ENCODE data around the gene AMOTL2.

AMOTL2 gene

GRCh38 chr3:134356411-134357040, 17.7 kb downstream of the AMOTL2 start:
- no peak overlapping the region for H4K8ac ChIP-seq (ENCODE audit: low read length)
- DNase-seq = no peak
- H3K27me3 ChIP-seq (ENCODE audit: control insufficient read depth in 1 of 2, insufficient read depth in 1 of 2, low read length in 2 of 2) = no peaks in the 10 kb centered on the region
- H2BK12ac ChIP-seq (ENCODE audit: low read length in 2 of 2) = peak overlapping the region; percentile 70 to 90
- no peak overlapping the region for H3K14ac ChIP-seq (ENCODE audit: low read length in 2 of 2)
- peaks cover 2% of the 10 kb centered on the region for H3K79me1 ChIP-seq (replicated peaks; ENCODE audit: low read length, poor library complexity, severe bottlenecking)
- no peak overlapping the region for H3K4me2 ChIP-seq (ENCODE audit: low read length, poor library complexity, severe bottlenecking)
- peak overlapping the region; percentile 30 to 95 for H3K4ac ChIP-seq (ENCODE audit: low read depth in 1 of 2, low read length in 2 of 2)
- H2AFZ ChIP-seq (ENCODE audit: low read depth, low read length) = no peak overlapping the region
- peak overlapping the region; percentile 78 for H3K9ac ChIP-seq (ENCODE audit: low read length)
- 97% methylated on average over 9 of the region's 9 CpGs for WGBS
- H3K9me3 ChIP-seq (ENCODE audit: control insufficient read depth, low read length) = no peaks in the 10 kb centered on the region
- H3K36me3 ChIP-seq (ENCODE audit: control insufficient read depth in 1 of 2, insufficient read depth in 2 of 2, low read depth in 1 of 2, low read length in 2 of 2) = peaks cover 72 to 75% of the 10 kb centered on the region in 2 experiments
- H3K4me3 ChIP-seq (ENCODE audit: insufficient read depth in 1 of 2, low read depth in 1 of 2, low read length in 2 of 2) = peak overlapping the region in 1 of 2 experiments; percentile 2
- no peak overlapping the region for H3K23ac ChIP-seq (ENCODE audit: low read length in 2 of 2)
- peak overlapping the region; percentile 86 for H2AK5ac ChIP-seq (ENCODE audit: low read length, severe bottlenecking)
- H2BK120ac ChIP-seq (ENCODE audit: low read depth, low read length) = no peak overlapping the region
- H3K4me1 ChIP-seq (ENCODE audit: control insufficient read depth, insufficient read depth, low read depth, low read length) = peaks cover 69% of the 10 kb centered on the region
- peak overlapping the region; percentile 39 for H2BK5ac ChIP-seq (ENCODE audit: low read depth, low read length, poor library complexity, severe bottlenecking)
- peak overlapping the region; percentile 96 for H3K27ac ChIP-seq (ENCODE audit: low read length, poor library complexity, severe bottlenecking)
- H4K91ac ChIP-seq (ENCODE audit: low read length) = no peak overlapping the region
- H3K18ac ChIP-seq (ENCODE audit: low read depth in 1 of 2, low read length in 2 of 2) = peak overlapping the region; percentile 82 to 91
- H2BK15ac ChIP-seq (ENCODE audit: low read depth, poor library complexity, severe bottlenecking) = peak overlapping the region; percentile 54

- no peaks in the 10 kb centered on the region for H3K9me3 ChIP-seq (ENCODE audit: control insufficient read depth, low read length)
- no peak overlapping the region for H2BK120ac ChIP-seq (ENCODE audit: low read depth, low read length)
- no peaks in the 10 kb centered on the region for H3K27me3 ChIP-seq (ENCODE audit: control insufficient read depth in 1 of 2, insufficient read depth in 1 of 2, low read length in 2 of 2)
- H4K91ac ChIP-seq (ENCODE audit: low read length) = no peak overlapping the region
- H3K18ac ChIP-seq (ENCODE audit: low read depth in 1 of 2, low read length in 2 of 2) = no peak overlapping the region
- H2BK15ac ChIP-seq (ENCODE audit: low read depth, poor library complexity, severe bottlenecking) = peak overlapping the region; percentile 15
- no peak overlapping the region for H3K4me3 ChIP-seq (ENCODE audit: insufficient read depth in 1 of 2, low read depth in 1 of 2, low read length in 2 of 2)
- no peak overlapping the region for H3K14ac ChIP-seq (ENCODE audit: low read length in 2 of 2)
- H3K4me1 ChIP-seq (ENCODE audit: control insufficient read depth, insufficient read depth, low read depth, low read length) = peaks cover 67% of the 10 kb centered on the region
- peaks cover 64 to 65% of the 10 kb centered on the region in 2 experiments for H3K36me3 ChIP-seq (ENCODE audit: control insufficient read depth in 1 of 2, insufficient read depth in 2 of 2, low read depth in 1 of 2, low read length in 2 of 2)
- no peak overlapping the region for H2BK5ac ChIP-seq (ENCODE audit: low read depth, low read length, poor library complexity, severe bottlenecking)
- no peak overlapping the region for H2AFZ ChIP-seq (ENCODE audit: low read depth, low read length)
- H3K79me1 ChIP-seq (replicated peaks; ENCODE audit: low read length, poor library complexity, severe bottlenecking) = peaks cover 2% of the 10 kb centered on the region
- H3K9ac ChIP-seq (ENCODE audit: low read length) = no peak overlapping the region
- H3K23ac ChIP-seq (ENCODE audit: low read length in 2 of 2) = no peak overlapping the region
- H3K27ac ChIP-seq (ENCODE audit: low read length, poor library complexity, severe bottlenecking) = peak overlapping the region; percentile 80
- H2AK5ac ChIP-seq (ENCODE audit: low read length, severe bottlenecking) = peak overlapping the region; percentile 51
- peak overlapping the region; percentile 31 for H4K8ac ChIP-seq (ENCODE audit: low read length)
- no peak overlapping the region for H3K4ac ChIP-seq (ENCODE audit: low read depth in 1 of 2, low read length in 2 of 2)
- H3K4me2 ChIP-seq (ENCODE audit: low read length, poor library complexity, severe bottlenecking) = no peak overlapping the region
- H2BK12ac ChIP-seq (ENCODE audit: low read length in 2 of 2) = no peak overlapping the region
- WGBS = 92% methylated on average over 5 of the region's 5 CpGs
- DNase-seq = no peak
Observed at GRCh38 chr3:134355416-134355815, 18.8 kb downstream of the AMOTL2 start.

GRCh38 chr3:134354612-134355251, 19.5 kb downstream of the AMOTL2 start:
- no peak overlapping the region for H2BK15ac ChIP-seq (ENCODE audit: low read depth, poor library complexity, severe bottlenecking)
- H2BK5ac ChIP-seq (ENCODE audit: low read depth, low read length, poor library complexity, severe bottlenecking) = no peak overlapping the region
- peak overlapping the region in 1 of 2 experiments; percentile 29 for H2BK12ac ChIP-seq (ENCODE audit: low read length in 2 of 2)
- no peaks in the 10 kb centered on the region for H3K27me3 ChIP-seq (ENCODE audit: control insufficient read depth in 1 of 2, insufficient read depth in 1 of 2, low read length in 2 of 2)
- no peak overlapping the region for H4K91ac ChIP-seq (ENCODE audit: low read length)
- no peak overlapping the region for H2AFZ ChIP-seq (ENCODE audit: low read depth, low read length)
- H3K4me1 ChIP-seq (ENCODE audit: control insufficient read depth, insufficient read depth, low read depth, low read length) = peaks cover 60% of the 10 kb centered on the region
- DNase-seq = no peak
- H4K8ac ChIP-seq (ENCODE audit: low read length) = no peak overlapping the region
- H3K79me1 ChIP-seq (replicated peaks; ENCODE audit: low read length, poor library complexity, severe bottlenecking) = peaks cover 2% of the 10 kb centered on the region
- no peak overlapping the region for H3K9ac ChIP-seq (ENCODE audit: low read length)
- no peak overlapping the region for H3K4ac ChIP-seq (ENCODE audit: low read depth in 1 of 2, low read length in 2 of 2)
- H2BK120ac ChIP-seq (ENCODE audit: low read depth, low read length) = no peak overlapping the region
- no peaks in the 10 kb centered on the region for H3K9me3 ChIP-seq (ENCODE audit: control insufficient read depth, low read length)
- H3K23ac ChIP-seq (ENCODE audit: low read length in 2 of 2) = no peak overlapping the region
- no peak overlapping the region for H3K4me3 ChIP-seq (ENCODE audit: insufficient read depth in 1 of 2, low read depth in 1 of 2, low read length in 2 of 2)
- peak overlapping the region; percentile 84 for H2AK5ac ChIP-seq (ENCODE audit: low read length, severe bottlenecking)
- WGBS = 96% methylated on average over 7 of the region's 7 CpGs
- peak overlapping the region in 1 of 2 experiments; percentile 1 for H3K18ac ChIP-seq (ENCODE audit: low read depth in 1 of 2, low read length in 2 of 2)
- H3K27ac ChIP-seq (ENCODE audit: low read length, poor library complexity, severe bottlenecking) = peak overlapping the region; percentile 80
- peaks cover 57 to 58% of the 10 kb centered on the region in 2 experiments for H3K36me3 ChIP-seq (ENCODE audit: control insufficient read depth in 1 of 2, insufficient read depth in 2 of 2, low read depth in 1 of 2, low read length in 2 of 2)
- no peak overlapping the region for H3K14ac ChIP-seq (ENCODE audit: low read length in 2 of 2)
- H3K4me2 ChIP-seq (ENCODE audit: low read length, poor library complexity, severe bottlenecking) = no peak overlapping the region

- Histone ChIP-seq H3K4ac (ENCODE audit: low read depth in 1 of 2, low read length in 2 of 2) (peak overlapping the region in 1 of 2 experiments; percentile 7), H2BK15ac (ENCODE audit: low read depth, poor library complexity, severe bottlenecking) (no peak overlapping the region), H3K4me1 (ENCODE audit: control insufficient read depth, insufficient read depth, low read depth, low read length) (peaks cover 53% of the 10 kb centered on the region), H3K4me3 (ENCODE audit: insufficient read depth in 1 of 2, low read depth in 1 of 2, low read length in 2 of 2) (no peak overlapping the region), H2BK12ac (ENCODE audit: low read length in 2 of 2) (no peak overlapping the region), H3K36me3 (ENCODE audit: control insufficient read depth in 1 of 2, insufficient read depth in 2 of 2, low read depth in 1 of 2, low read length in 2 of 2) (peaks cover 50 to 51% of the 10 kb centered on the region in 2 experiments), H2AFZ (ENCODE audit: low read depth, low read length) (no peak overlapping the region), H4K91ac (ENCODE audit: low read length) (peak overlapping the region; percentile 18), H3K4me2 (ENCODE audit: low read length, poor library complexity, severe bottlenecking) (no peak overlapping the region), H2AK5ac (ENCODE audit: low read length, severe bottlenecking) (peak overlapping the region; percentile 84), H3K14ac (ENCODE audit: low read length in 2 of 2) (peak overlapping the region in 1 of 2 experiments; percentile 78), H4K8ac (ENCODE audit: low read length) (no peak overlapping the region), H2BK120ac (ENCODE audit: low read depth, low read length) (no peak overlapping the region), H3K18ac (ENCODE audit: low read depth in 1 of 2, low read length in 2 of 2) (peak overlapping the region in 1 of 2 experiments; percentile 1), H3K23ac (ENCODE audit: low read length in 2 of 2) (no peak overlapping the region), H2BK5ac (ENCODE audit: low read depth, low read length, poor library complexity, severe bottlenecking) (no peak overlapping the region), H3K9ac (ENCODE audit: low read length) (no peak overlapping the region), H3K9me3 (ENCODE audit: control insufficient read depth, low read length) (no peaks in the 10 kb centered on the region), H3K27ac (ENCODE audit: low read length, poor library complexity, severe bottlenecking) (peak overlapping the region; percentile 80), H3K79me1 (replicated peaks; ENCODE audit: low read length, poor library complexity, severe bottlenecking) (peaks cover 2% of the 10 kb centered on the region), H3K27me3 (ENCODE audit: control insufficient read depth in 1 of 2, insufficient read depth in 1 of 2, low read length in 2 of 2) (no peaks in the 10 kb centered on the region)
- no peak for DNase-seq
- 90% methylated on average over 7 of the region's 7 CpGs for WGBS
Observed at GRCh38 chr3:134353831-134354611, 20.2 kb downstream of the AMOTL2 start.
